ENCODE data around the gene EIF6. TPM values are rescaled to one million over a fixed set of nuclear protein-coding genes. Genes with fewer than 3 reads are reported as not detected.
A peak's percentile ranks its signal among the peaks of the same experiment; 100 is the strongest.

Gene EIF6
- total RNA-seq, 2 experiments from 2014 or later = 24.9 to 25.8 TPM

GRCh38 chr20:35312318-35312717, 27.7 kb upstream of the EIF6 start:
- no peak for ATAC-seq (ENCODE audit: poor library complexity)
- Mint-ChIP-seq H3K4me3 (no peak overlapping the region), H3K27me3 (no peaks in the 10 kb centered on the region), H3K27ac (no peak overlapping the region), H3K36me3 (ENCODE audit: low read depth) (peaks cover 29% of the 10 kb centered on the region), H3K9me3 (no peaks in the 10 kb centered on the region), H3K4me1 (ENCODE audit: low read depth) (peaks cover 14% of the 10 kb centered on the region)
- POLR2A ChIA-PET = no interaction called here
- no peak for TF ChIP-seq CTCF (IDR thresholded peaks at IDR 0.05)
- intact Hi-C loops (cut with DNase I, micrococcal nuclease) = no loop called here
- H3K36me3 ChIP-seq (ENCODE audit: insufficient read depth, low read length) = peaks cover 8% of the 10 kb centered on the region
- H3K27ac ChIP-seq (ENCODE audit: low read depth in 1 of 2, low read length in 2 of 2) = no peak overlapping the region
- H3K27me3 ChIP-seq (ENCODE audit: control insufficient read depth in 1 of 2, insufficient read depth in 2 of 2, low read length in 2 of 2) = no peaks in the 10 kb centered on the region
- no peak for DNase-seq
- CTCF ChIA-PET = interaction anchor here (1.5 kb wide), 1 partner anchor 8 kb away, joined by 5 read pairs; no protein-coding TSS in a partner anchor
- H3K9me3 ChIP-seq (ENCODE audit: control insufficient read depth in 1 of 2, insufficient read depth in 1 of 2, low read length in 2 of 2) = no peaks in the 10 kb centered on the region
- no peak overlapping the region for H3K4me3 ChIP-seq (ENCODE audit: low read length)
- H3K4me1 ChIP-seq (ENCODE audit: insufficient read depth, low read length) = peaks cover 6% of the 10 kb centered on the region

- intact Hi-C loops (cut with DNase I, micrococcal nuclease) = no loop called here
- ChIA-PET CTCF (no interaction called here), POLR2A (no interaction called here)
- Mint-ChIP-seq H3K4me3 (no peak overlapping the region), H3K4me1 (ENCODE audit: low read depth) (peaks cover 14% of the 10 kb centered on the region), H3K27ac (no peak overlapping the region), H3K9me3 (no peaks in the 10 kb centered on the region), H3K27me3 (no peaks in the 10 kb centered on the region), H3K36me3 (ENCODE audit: low read depth) (peaks cover 29% of the 10 kb centered on the region)
- no peaks in the 10 kb centered on the region for H3K9me3 ChIP-seq (ENCODE audit: control insufficient read depth in 1 of 2, insufficient read depth in 1 of 2, low read length in 2 of 2)
- peaks cover 8% of the 10 kb centered on the region for H3K36me3 ChIP-seq (ENCODE audit: insufficient read depth, low read length)
- H3K27ac ChIP-seq (ENCODE audit: low read depth in 1 of 2, low read length in 2 of 2) = no peak overlapping the region
- no peak for TF ChIP-seq CTCF (IDR thresholded peaks at IDR 0.05)
- H3K27me3 ChIP-seq (ENCODE audit: control insufficient read depth in 1 of 2, insufficient read depth in 2 of 2, low read length in 2 of 2) = no peaks in the 10 kb centered on the region
- peaks cover 10% of the 10 kb centered on the region for H3K4me1 ChIP-seq (ENCODE audit: insufficient read depth, low read length)
- H3K4me3 ChIP-seq (ENCODE audit: low read length) = no peak overlapping the region
- no peak for ATAC-seq (ENCODE audit: poor library complexity)
- DNase-seq = no peak
These were observed 27.2 kb upstream of the EIF6 start for GRCh38 chr20:35311822-35312221.

- CTCF ChIA-PET = no interaction called here
- ATAC-seq (ENCODE audit: poor library complexity) = no peak
- POLR2A ChIA-PET = no interaction called here
These were observed 26.8 kb upstream of the EIF6 start for GRCh38 chr20:35311409-35311808.

More at GRCh38 chr20:35311409-35311808, 26.8 kb upstream of the EIF6 start:
- Mint-ChIP-seq H3K9me3 (no peaks in the 10 kb centered on the region), H3K27me3 (no peaks in the 10 kb centered on the region), H3K36me3 (ENCODE audit: low read depth) (peaks cover 29% of the 10 kb centered on the region), H3K27ac (no peak overlapping the region), H3K4me3 (no peak overlapping the region), H3K4me1 (ENCODE audit: low read depth) (peaks cover 14% of the 10 kb centered on the region)
- no peaks in the 10 kb centered on the region for H3K9me3 ChIP-seq (ENCODE audit: control insufficient read depth in 1 of 2, insufficient read depth in 1 of 2, low read length in 2 of 2)
- intact Hi-C loops (cut with DNase I, micrococcal nuclease) = no loop called here
- H3K4me1 ChIP-seq (ENCODE audit: insufficient read depth, low read length) = peaks cover 13% of the 10 kb centered on the region
- H3K36me3 ChIP-seq (ENCODE audit: insufficient read depth, low read length) = peaks cover 11% of the 10 kb centered on the region
- no peak overlapping the region for H3K27ac ChIP-seq (ENCODE audit: low read depth in 1 of 2, low read length in 2 of 2)
- TF ChIP-seq CTCF (IDR thresholded peaks at IDR 0.05) = no peak
- H3K4me3 ChIP-seq (ENCODE audit: low read length) = no peak overlapping the region
- DNase-seq = peak in 1 of 14 experiments; percentile 41
- no peaks in the 10 kb centered on the region for H3K27me3 ChIP-seq (ENCODE audit: control insufficient read depth in 1 of 2, insufficient read depth in 2 of 2, low read length in 2 of 2)
